ENCODE results near the gene HSPA12B.

DNA sequence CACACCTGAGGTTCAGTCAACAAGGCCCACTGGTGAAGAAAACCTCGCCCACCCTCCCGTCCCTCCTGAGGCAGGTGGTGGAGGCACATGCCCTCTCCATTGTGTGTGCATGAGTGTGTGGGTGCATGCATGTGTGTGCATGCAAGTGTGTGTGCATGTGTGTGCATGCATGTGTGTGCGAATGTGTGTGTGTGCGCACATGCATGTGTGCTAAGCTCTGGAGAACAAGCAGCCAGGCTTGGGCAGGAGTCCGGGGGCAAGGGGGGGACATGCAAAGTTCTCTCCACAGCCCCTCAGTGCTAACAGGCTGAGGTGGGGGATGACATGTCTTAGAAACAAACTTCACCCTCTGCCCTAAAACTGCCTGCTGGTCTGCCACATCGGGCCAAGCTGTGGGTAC, 3.1 kb upstream of the HSPA12B start:
- TF ChIP-seq SUZ12 (IDR thresholded peaks at IDR 0.05) (no peak), TARDBP (IDR thresholded peaks at IDR 0.05) (no peak), BHLHE40 (IDR thresholded peaks at IDR 0.05; ENCODE audit: borderline replicate concordance) (no peak), SP1 (IDR thresholded peaks at IDR 0.05) (no peak)
